ENCODE measurements around the gene MTMR11.
"Not testable (repeated sequence)": the region's sequence is repeated elsewhere in the genome, so short reads cannot be mapped to it uniquely, and the experiment has no call there.

Gene MTMR11

DNA sequence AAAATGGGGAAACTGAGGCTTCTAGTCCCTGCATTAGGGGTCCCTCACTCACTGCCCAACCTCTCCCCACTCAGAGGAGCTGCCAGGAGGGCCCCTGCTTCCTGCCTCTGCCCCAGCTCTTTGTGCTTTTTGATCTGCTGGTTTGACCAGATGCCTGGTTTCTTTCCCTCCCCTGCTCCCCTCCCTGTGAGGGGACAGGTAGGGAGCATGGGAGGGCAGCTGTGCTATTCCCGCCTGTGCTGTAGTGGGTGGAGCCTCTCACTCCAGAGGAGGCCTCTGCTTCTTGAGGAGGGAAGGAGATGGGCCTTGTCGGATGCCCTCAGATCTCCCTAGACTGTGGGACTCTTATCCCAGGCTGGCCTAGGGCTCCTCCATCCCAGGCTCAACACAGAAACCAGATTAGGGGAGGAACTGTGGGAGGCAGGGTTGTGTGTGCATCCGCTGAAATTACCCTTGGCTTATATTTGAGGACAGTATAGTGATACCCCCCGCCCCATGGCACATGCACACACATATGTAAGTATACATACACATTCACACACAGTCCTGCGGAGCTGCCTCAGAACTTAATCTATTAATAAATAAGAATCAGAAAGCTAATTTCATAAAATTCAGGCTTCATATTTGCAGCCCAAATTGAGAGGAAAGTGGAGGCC is 32.7 kb downstream of the MTMR11 start:
- no peak for DNase-seq (ENCODE audit: low read depth, low spot score)
- no peak overlapping the region for H3K27ac ChIP-seq

DNA sequence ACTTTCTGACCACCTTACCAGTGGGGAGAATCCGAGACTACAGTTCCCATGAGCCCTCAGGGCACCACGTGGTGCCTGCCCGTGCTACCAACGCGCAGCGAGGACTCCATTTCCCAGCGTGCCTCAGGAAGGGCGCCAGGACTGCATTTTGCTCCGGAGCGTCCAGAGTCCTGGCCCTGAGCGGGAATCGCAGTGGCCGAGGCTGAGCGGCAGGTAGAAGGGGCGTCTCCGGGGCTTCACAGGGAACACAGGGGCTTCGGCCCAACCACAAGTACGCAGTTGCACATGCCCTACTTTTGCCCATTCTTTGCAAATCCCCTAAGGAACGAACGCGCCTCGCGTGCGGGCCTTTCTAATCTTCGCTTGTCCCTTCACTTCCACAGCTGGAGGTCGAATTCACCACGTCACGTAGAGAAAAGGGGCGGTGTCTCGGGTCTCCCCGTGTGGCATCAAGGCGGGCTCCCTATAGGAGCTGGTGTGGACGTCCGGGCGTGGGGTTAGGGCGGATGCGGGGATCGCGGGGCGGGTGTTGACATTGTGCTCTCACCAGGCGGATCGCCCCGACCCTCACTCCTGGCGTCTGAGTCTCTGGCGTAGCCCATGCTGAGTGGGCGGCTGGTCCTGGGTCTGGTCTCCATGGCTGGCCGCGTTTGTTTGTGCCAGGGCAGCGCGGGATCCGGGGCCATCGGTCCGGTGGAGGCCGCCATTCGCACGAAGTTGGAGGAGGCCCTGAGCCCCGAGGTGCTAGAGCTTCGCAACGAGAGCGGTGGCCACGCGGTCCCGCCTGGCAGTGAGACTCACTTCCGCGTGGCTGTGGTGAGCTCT is 37.0 kb downstream of the MTMR11 start, which contains the start of gene BOLA1:
Gene BOLA1 (plus strand): TSS at position 109 of the 825 bp plus-strand sequence. CDS start 492 bp downstream, at position 601.
- peak; percentile 33 for DNase-seq (ENCODE audit: low read depth, low spot score)
- peak within 1 kb of the TSS; percentile 31 for H3K27ac ChIP-seq

DNA sequence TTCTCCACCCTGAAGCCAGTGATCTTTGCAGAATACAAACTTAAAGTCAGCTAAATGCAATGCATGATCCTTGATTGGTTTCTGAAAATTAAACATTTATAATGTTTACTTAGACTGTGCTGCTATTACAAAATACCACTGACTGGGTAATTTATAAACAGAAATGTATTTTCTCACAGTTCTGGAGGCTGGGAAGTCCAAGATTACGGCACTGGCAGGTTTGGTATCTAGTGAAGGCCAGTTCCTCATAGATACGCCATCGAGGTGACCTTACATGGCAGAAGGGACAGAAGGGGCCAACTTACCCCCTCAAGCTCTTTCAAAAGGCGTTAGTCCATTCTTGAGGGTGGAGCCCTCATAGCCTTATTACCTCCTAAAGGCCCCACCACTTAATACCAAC is 40.1 kb downstream of the MTMR11 start:
- no peak for DNase-seq (ENCODE audit: low read depth, low spot score)

GRCh38 chr1:149888999-149889289 is 47.7 kb downstream of the MTMR11 start:
- no peak for DNase-seq (ENCODE audit: low read depth, low spot score)
- peak overlapping the region; percentile 97 for H3K27ac ChIP-seq

More for the DNA sequence above, 40.1 kb downstream of the MTMR11 start:
- H3K27ac ChIP-seq = no peak overlapping the region

DNA sequence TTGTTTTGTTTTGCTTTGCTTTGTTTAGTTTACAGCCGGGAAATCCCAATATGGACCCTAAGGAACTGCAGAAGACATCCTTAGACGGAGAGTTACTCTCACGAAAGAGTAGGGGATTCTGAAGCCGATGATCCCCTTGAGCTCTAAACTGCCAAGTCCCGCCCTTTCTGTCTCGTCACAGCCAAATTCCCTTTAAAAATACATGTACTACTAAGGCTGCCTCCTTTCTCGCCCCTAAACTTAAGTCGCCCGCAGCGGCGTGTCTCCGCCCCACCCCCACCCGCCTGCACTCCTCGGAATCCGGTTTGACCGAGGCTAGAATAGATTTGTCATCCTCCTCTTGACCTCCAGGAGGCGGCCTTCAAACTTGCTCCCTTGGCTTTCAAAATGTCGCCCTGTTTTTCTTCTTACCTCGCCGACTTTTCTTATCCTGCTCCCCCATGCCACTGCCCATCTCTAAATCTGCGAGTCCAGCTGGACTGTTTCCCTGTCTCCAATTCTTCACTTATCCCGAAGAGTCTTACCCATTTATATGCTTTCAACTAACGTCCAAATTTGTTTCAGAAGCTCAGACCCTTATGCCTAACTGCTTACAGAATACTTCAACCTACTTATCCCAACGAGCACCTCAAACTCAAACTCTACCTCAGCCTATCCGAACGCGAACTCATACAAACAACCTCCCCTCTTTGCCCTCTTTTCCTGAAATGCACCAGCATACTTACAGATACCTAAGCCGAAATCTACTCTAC is 48.3 kb downstream of the MTMR11 start:
- peak overlapping the region; percentile 97 for H3K27ac ChIP-seq
- DNase-seq (ENCODE audit: low read depth, low spot score) = peak; percentile 43

- peak overlapping the region; percentile 97 for H3K27ac ChIP-seq
- DNase-seq (ENCODE audit: low read depth, low spot score) = peak; percentile 91
Measured at GRCh38 chr1:149887456-149888246, 49.0 kb downstream of the MTMR11 start.

GRCh38 chr1:149887196-149887455 is 49.6 kb downstream of the MTMR11 start:
- peak overlapping the region; percentile 97 for H3K27ac ChIP-seq
- not testable (repeated sequence) for DNase-seq (ENCODE audit: low read depth, low spot score)

DNA sequence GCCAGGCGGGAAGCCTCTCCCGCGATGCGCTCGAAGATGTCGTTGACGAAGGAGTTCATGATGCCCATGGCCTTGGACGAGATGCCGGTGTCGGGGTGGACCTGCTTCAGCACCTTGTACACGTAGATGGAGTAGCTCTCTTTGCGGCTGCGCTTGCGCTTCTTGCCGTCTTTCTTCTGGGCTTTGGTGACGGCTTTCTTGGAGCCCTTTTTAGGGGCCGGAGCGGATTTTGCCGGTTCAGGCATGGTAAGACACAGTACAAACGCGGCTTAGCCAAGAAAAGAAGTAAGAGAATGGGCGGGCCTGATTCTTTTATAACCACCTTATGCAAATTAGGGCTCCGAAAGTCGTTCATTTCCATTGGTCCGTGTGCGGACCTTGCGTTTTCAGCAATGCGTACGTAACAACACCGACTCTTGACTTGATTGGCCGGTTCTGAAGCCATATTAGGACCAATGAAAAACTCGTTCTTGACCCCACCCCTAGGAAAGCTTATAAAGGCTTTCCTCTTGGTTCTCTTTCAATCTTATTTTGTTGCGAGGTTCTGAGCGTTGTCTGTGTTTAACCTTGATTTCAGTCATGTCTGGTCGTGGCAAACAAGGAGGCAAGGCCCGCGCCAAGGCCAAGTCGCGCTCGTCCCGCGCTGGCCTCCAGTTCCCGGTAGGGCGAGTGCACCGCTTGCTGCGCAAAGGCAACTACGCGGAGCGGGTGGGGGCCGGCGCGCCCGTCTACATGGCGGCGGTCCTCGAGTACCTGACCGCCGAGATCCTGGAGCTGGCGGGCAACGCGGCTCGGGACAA is 50.1 kb downstream of the MTMR11 start:
- H3K27ac ChIP-seq = peak overlapping the region; percentile 97
- DNase-seq (ENCODE audit: low read depth, low spot score) = peak; percentile 99

DNA sequence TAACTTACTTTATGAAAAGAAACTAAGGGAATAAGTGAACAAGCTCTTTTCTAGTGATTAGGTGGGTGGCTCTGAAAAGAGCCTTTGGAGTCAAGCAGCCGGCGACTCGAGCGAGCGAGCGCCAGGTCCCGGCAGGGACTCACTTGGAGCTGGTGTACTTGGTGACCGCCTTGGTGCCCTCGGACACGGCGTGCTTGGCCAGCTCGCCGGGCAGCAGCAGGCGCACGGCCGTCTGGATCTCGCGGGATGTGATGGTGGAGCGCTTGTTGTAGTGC is 50.6 kb downstream of the MTMR11 start:
- DNase-seq (ENCODE audit: low read depth, low spot score) = not testable (repeated sequence)
- H3K27ac ChIP-seq = peak overlapping the region; percentile 97

GRCh38 chr1:149885339-149886120 is 51.1 kb downstream of the MTMR11 start:
- no peak for DNase-seq (ENCODE audit: low read depth, low spot score)
- H3K27ac ChIP-seq = peak overlapping the region; percentile 97

DNA sequence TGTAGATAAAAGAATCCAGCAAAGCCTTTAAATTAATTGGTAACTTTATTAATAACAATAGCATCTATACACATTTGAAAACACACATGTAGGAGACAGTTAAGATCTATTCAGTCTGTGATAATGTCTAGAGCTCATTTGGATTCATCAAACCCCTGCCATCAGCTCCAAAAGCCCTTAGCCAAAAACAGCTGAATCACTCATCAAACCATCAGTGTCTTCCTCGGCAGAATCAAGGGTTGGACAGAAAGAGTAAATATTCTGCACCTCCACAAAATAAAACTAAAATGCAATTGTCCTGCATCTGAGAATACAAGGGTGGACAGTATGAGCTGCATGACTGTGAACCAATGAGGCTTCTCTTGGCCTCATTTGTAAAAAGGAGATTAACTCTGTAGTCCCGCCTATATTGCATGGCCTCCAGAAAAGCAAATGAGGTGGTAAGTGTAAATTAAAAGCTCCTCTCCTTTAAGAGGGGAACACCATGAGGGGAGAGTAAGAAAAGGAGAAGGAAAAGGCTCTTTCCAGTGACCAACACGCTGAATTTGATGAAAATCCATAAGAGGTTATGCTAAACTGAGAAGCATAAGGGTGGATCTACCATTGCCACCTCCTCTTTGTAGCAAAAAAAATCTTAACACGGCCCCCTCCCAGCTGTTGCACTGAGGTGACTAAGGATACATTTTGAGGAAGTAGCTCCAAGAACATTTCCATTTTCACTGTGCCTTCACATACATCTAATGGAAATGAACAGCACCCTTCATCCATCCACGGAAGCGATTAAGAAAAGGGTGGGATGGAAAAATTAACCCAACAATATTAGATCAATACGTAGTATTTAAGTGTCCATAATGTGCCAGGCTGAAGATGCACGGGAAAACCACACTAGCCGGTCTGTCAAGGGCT is 52.0 kb downstream of the MTMR11 start:
- DNase-seq (ENCODE audit: low read depth, low spot score) = no peak
- H3K27ac ChIP-seq = peak overlapping the region; percentile 97

GRCh38 chr1:149883598-149884247 is 53.0 kb downstream of the MTMR11 start:
- no peak overlapping the region for H3K27ac ChIP-seq
- DNase-seq (ENCODE audit: low read depth, low spot score) = no peak

DNA sequence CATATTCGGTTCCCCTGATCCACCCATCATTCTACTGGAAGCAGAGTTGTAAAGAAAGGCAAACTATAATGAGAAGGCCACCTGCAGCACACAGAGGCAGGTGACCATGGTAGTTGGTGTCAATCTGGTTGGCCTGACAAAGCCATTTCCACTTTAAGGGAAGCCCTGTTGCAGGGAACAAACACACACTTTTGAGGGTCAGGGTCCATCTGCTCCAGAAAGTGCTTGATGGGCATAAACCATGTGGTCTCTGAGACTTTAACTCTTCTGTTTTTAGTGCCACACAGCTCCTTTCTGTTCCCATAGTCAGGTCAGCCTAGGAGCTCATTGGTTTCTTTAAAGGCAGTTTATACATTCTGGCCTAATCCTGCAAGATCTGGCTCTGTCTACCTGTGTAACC is 54.8 kb downstream of the MTMR11 start:
- no peak for DNase-seq (ENCODE audit: low read depth, low spot score)
- no peak overlapping the region for H3K27ac ChIP-seq

GRCh38 chr1:149879556-149879955 is 57.1 kb downstream of the MTMR11 start:
- no peak for DNase-seq (ENCODE audit: low read depth, low spot score)
- no peak overlapping the region for H3K27ac ChIP-seq

Data from epithelial cell of prostate (primary cell).